ENCODE measurements around the gene TLX3. TPM values are rescaled to one million over a fixed set of nuclear protein-coding genes. Genes with fewer than 3 reads are reported as not detected.

The TLX3 gene
- total and polyA plus RNA-seq, 2 donors: 0.05 TPM; not detected in 1

- peaks cover 0 to 13% of the 10 kb centered on the region in 2 donors for H3K4me1 ChIP-seq (ENCODE audit: control insufficient read depth in 2 of 2, insufficient read depth in 2 of 2, low read length in 2 of 2)
- DNase-seq (ENCODE audit: low read depth in 6 of 9, low spot score in 9 of 9): no peak
- peaks cover 93 to 100% of the 10 kb centered on the region in 2 donors for H3K27me3 ChIP-seq (ENCODE audit: control insufficient read depth in 2 of 2, insufficient read depth in 1 of 2, low read length in 1 of 2)
- 4% methylated on average over 41 of the region's 41 CpGs for WGBS
- H3K4me3 ChIP-seq (ENCODE audit: low read length in 2 of 2): no peak overlapping the region
- peaks cover 0 to 8% of the 10 kb centered on the region in 2 donors for H3K9me3 ChIP-seq (ENCODE audit: control insufficient read depth in 2 of 2, insufficient read depth in 1 of 2, low read length in 1 of 2)
- no peak overlapping the region for H3K27ac ChIP-seq (ENCODE audit: low read depth in 1 of 2, low read length in 1 of 2)
- no peaks in the 10 kb centered on the region for H3K36me3 ChIP-seq (ENCODE audit: control insufficient read depth in 2 of 2, insufficient read depth in 2 of 2, low read length in 1 of 2)
These were observed 1.8 kb downstream of the TLX3 start for GRCh38 chr5:171310819-171311321.

GRCh38 chr5:171311322-171312077 lies 2.5 kb downstream of the TLX3 start:
- Histone ChIP-seq H3K27me3 (ENCODE audit: control insufficient read depth in 2 of 2, insufficient read depth in 1 of 2, low read length in 1 of 2) (peaks cover 94 to 100% of the 10 kb centered on the region in 2 donors), H3K27ac (ENCODE audit: low read depth in 1 of 2, low read length in 1 of 2) (no peak overlapping the region), H3K36me3 (ENCODE audit: control insufficient read depth in 2 of 2, insufficient read depth in 2 of 2, low read length in 1 of 2) (no peaks in the 10 kb centered on the region), H3K9me3 (ENCODE audit: control insufficient read depth in 2 of 2, insufficient read depth in 1 of 2, low read length in 1 of 2) (peaks cover 0 to 8% of the 10 kb centered on the region in 2 donors), H3K4me1 (ENCODE audit: control insufficient read depth in 2 of 2, insufficient read depth in 2 of 2, low read length in 2 of 2) (peaks cover 0 to 12% of the 10 kb centered on the region in 2 donors), H3K4me3 (ENCODE audit: low read length in 2 of 2) (no peak overlapping the region)
- no peak for DNase-seq (ENCODE audit: low read depth in 6 of 9, low spot score in 9 of 9)
- WGBS: 2% methylated on average over 74 of the region's 74 CpGs

GRCh38 chr5:171312129-171312974 lies 3.3 kb downstream of the TLX3 start:
- DNase-seq (ENCODE audit: low read depth in 6 of 9, low spot score in 9 of 9): no peak
- no peaks in the 10 kb centered on the region for H3K36me3 ChIP-seq (ENCODE audit: control insufficient read depth in 2 of 2, insufficient read depth in 2 of 2, low read length in 1 of 2)
- peaks cover 97 to 100% of the 10 kb centered on the region in 2 donors for H3K27me3 ChIP-seq (ENCODE audit: control insufficient read depth in 2 of 2, insufficient read depth in 1 of 2, low read length in 1 of 2)
- 5% methylated on average over 74 of the region's 74 CpGs for WGBS
- H3K4me3 ChIP-seq (ENCODE audit: low read length in 2 of 2): no peak overlapping the region
- H3K27ac ChIP-seq (ENCODE audit: low read depth in 1 of 2, low read length in 1 of 2): no peak overlapping the region
- peaks cover 0 to 8% of the 10 kb centered on the region in 2 donors for H3K9me3 ChIP-seq (ENCODE audit: control insufficient read depth in 2 of 2, insufficient read depth in 1 of 2, low read length in 1 of 2)
- H3K4me1 ChIP-seq (ENCODE audit: control insufficient read depth in 2 of 2, insufficient read depth in 2 of 2, low read length in 2 of 2): peaks cover 0 to 7% of the 10 kb centered on the region in 2 donors

GRCh38 chr5:171313481-171314206 lies 4.6 kb downstream of the TLX3 start:
- Histone ChIP-seq H3K4me1 (ENCODE audit: control insufficient read depth in 2 of 2, insufficient read depth in 2 of 2, low read length in 2 of 2) (peaks cover 0 to 5% of the 10 kb centered on the region in 2 donors), H3K36me3 (ENCODE audit: control insufficient read depth in 2 of 2, insufficient read depth in 2 of 2, low read length in 1 of 2) (no peaks in the 10 kb centered on the region), H3K9me3 (ENCODE audit: control insufficient read depth in 2 of 2, insufficient read depth in 1 of 2, low read length in 1 of 2) (peaks cover 0 to 6% of the 10 kb centered on the region in 2 donors), H3K27ac (ENCODE audit: low read depth in 1 of 2, low read length in 1 of 2) (no peak overlapping the region), H3K27me3 (ENCODE audit: control insufficient read depth in 2 of 2, insufficient read depth in 1 of 2, low read length in 1 of 2) (peaks cover 96 to 100% of the 10 kb centered on the region in 2 donors), H3K4me3 (ENCODE audit: low read length in 2 of 2) (no peak overlapping the region)
- WGBS: 10% methylated on average over 37 of the region's 37 CpGs
- DNase-seq (ENCODE audit: low read depth in 6 of 9, low spot score in 9 of 9): no peak

- H3K4me3 ChIP-seq (ENCODE audit: low read length in 2 of 2): no peak overlapping the region
- WGBS: 7% methylated on average over 53 of the region's 53 CpGs
- H3K36me3 ChIP-seq (ENCODE audit: control insufficient read depth in 2 of 2, insufficient read depth in 2 of 2, low read length in 1 of 2): no peaks in the 10 kb centered on the region
- peaks cover 0 to 5% of the 10 kb centered on the region in 2 donors for H3K4me1 ChIP-seq (ENCODE audit: control insufficient read depth in 2 of 2, insufficient read depth in 2 of 2, low read length in 2 of 2)
- peaks cover 88 to 100% of the 10 kb centered on the region in 2 donors for H3K27me3 ChIP-seq (ENCODE audit: control insufficient read depth in 2 of 2, insufficient read depth in 1 of 2, low read length in 1 of 2)
- peaks cover 0 to 3% of the 10 kb centered on the region in 2 donors for H3K9me3 ChIP-seq (ENCODE audit: control insufficient read depth in 2 of 2, insufficient read depth in 1 of 2, low read length in 1 of 2)
- DNase-seq (ENCODE audit: low read depth in 6 of 9, low spot score in 9 of 9): no peak
- no peak overlapping the region for H3K27ac ChIP-seq (ENCODE audit: low read depth in 1 of 2, low read length in 1 of 2)
These were observed 5.8 kb downstream of the TLX3 start for GRCh38 chr5:171314728-171315385.

- H3K4me3 ChIP-seq (ENCODE audit: low read length in 2 of 2): no peak overlapping the region
- no peaks in the 10 kb centered on the region for H3K36me3 ChIP-seq (ENCODE audit: control insufficient read depth in 2 of 2, insufficient read depth in 2 of 2, low read length in 1 of 2)
- peaks cover 83 to 100% of the 10 kb centered on the region in 2 donors for H3K27me3 ChIP-seq (ENCODE audit: control insufficient read depth in 2 of 2, insufficient read depth in 1 of 2, low read length in 1 of 2)
- no peak for DNase-seq (ENCODE audit: low read depth in 6 of 9, low spot score in 9 of 9)
- peaks cover 0 to 3% of the 10 kb centered on the region in 2 donors for H3K9me3 ChIP-seq (ENCODE audit: control insufficient read depth in 2 of 2, insufficient read depth in 1 of 2, low read length in 1 of 2)
- WGBS: 10% methylated on average over 36 of the region's 36 CpGs
- H3K27ac ChIP-seq (ENCODE audit: low read depth in 1 of 2, low read length in 1 of 2): no peak overlapping the region
- peaks cover 0 to 5% of the 10 kb centered on the region in 2 donors for H3K4me1 ChIP-seq (ENCODE audit: control insufficient read depth in 2 of 2, insufficient read depth in 2 of 2, low read length in 2 of 2)
These were observed 6.4 kb downstream of the TLX3 start for GRCh38 chr5:171315386-171315891.

GRCh38 chr5:171315925-171316257 lies 6.8 kb downstream of the TLX3 start:
- WGBS: 16% methylated on average over 20 of the region's 20 CpGs
- Histone ChIP-seq H3K4me3 (ENCODE audit: low read length in 2 of 2) (no peak overlapping the region), H3K36me3 (ENCODE audit: control insufficient read depth in 2 of 2, insufficient read depth in 2 of 2, low read length in 1 of 2) (no peaks in the 10 kb centered on the region), H3K9me3 (ENCODE audit: control insufficient read depth in 2 of 2, insufficient read depth in 1 of 2, low read length in 1 of 2) (peaks cover 0 to 3% of the 10 kb centered on the region in 2 donors), H3K4me1 (ENCODE audit: control insufficient read depth in 2 of 2, insufficient read depth in 2 of 2, low read length in 2 of 2) (peaks cover 0 to 5% of the 10 kb centered on the region in 2 donors), H3K27ac (ENCODE audit: low read depth in 1 of 2, low read length in 1 of 2) (no peak overlapping the region), H3K27me3 (ENCODE audit: control insufficient read depth in 2 of 2, insufficient read depth in 1 of 2, low read length in 1 of 2) (peaks cover 78 to 100% of the 10 kb centered on the region in 2 donors)
- DNase-seq (ENCODE audit: low read depth in 6 of 9, low spot score in 9 of 9): no peak
